Transverse colon (tissue), 4 donors: ENCODE results near the gene CALHM6. TPM values are rescaled to one million over a fixed set of nuclear protein-coding genes. Genes with fewer than 3 reads are reported as not detected.

ENCODE experiments used
- DNase-seq: peaks from one replicate; pipeline ENCODE4 v3.0.0-alpha.2; 2019
- H3K27ac ChIP-seq, 4 donors: fragments of 200-600 bp; sonication (generic); 2 replicates each; pipeline ENCODE4 v1.5.1; 2016 to 2018; ENCODE audit warnings: inconsistent platforms in 4 of 4
- H3K27me3 ChIP-seq: fragments of 200-600 bp; sonication (generic); 2 replicates; pipeline ENCODE4 v1.5.1; 2017; ENCODE audit warnings: inconsistent platforms
- H3K36me3 ChIP-seq, 4 donors: fragments of 200-600 bp; sonication (generic); 2 replicates each; pipeline ENCODE4 v1.5.1; 2017 to 2019; ENCODE audit warnings: inconsistent platforms in 4 of 4
- H3K4me1 ChIP-seq, 4 donors: fragments of 200-600 bp; sonication (generic); 2 replicates each; pipeline ENCODE4 v1.5.1; 2017 to 2020; ENCODE audit warnings: inconsistent platforms in 4 of 4
- H3K4me3 ChIP-seq, 4 donors: fragments of 200-600 bp; sonication (generic); 1 replicate in 1 of 4; 2 replicates in 3 of 4; pipeline versions ENCODE4 v1.5.1 to v1.6.1; 2017 to 2019; ENCODE audit warnings: inconsistent platforms in 4 of 4
- H3K9me3 ChIP-seq, 2 donors: fragments of 200-600 bp; sonication (generic); 2 replicates each; pipeline ENCODE4 v1.5.1; 2017 to 2019; ENCODE audit warnings: inconsistent platforms in 2 of 2
- CTCF ChIP-seq, 5 experiments: fragments of 200-600 bp in 3 of 5; fragments of 450-650 bp in 2 of 5; sonication (generic) in 3 of 5; IDR thresholded peaks; 1 replicate in 2 of 5; 2 replicates in 3 of 5; pipeline ENCODE4 v1.5.1; 2016 to 2017; ENCODE audit warnings: antibody characterized with exemption in 5 of 5, inconsistent platforms in 3 of 5, mild to moderate bottlenecking in 2 of 5, moderate library complexity in 1 of 5
- EP300 ChIP-seq: sonication (generic); formaldehyde crosslinking; IDR thresholded peaks from one replicate; pipeline ENCODE4 v1.6.1; 2017; ENCODE audit warnings: antibody characterized with exemption, low read depth
- POLR2A ChIP-seq: fragments of 450-650 bp; IDR thresholded peaks from one replicate; pipeline ENCODE4 v1.6.1; 2016; ENCODE audit warnings: antibody characterized with exemption, mild to moderate bottlenecking, moderate library complexity
- POLR2AphosphoS5 ChIP-seq, 3 donors: sonication (generic); formaldehyde crosslinking; IDR thresholded peaks; one replicate each; pipeline ENCODE4 v1.6.1; 2016; ENCODE audit warnings: antibody characterized with exemption in 3 of 3
- WGBS, 2 donors: methylation state at CpG; one replicate each; pipeline ENCODE4 v1.1.5; 2018; ENCODE audit warnings: low coverage in 1 of 2; 5-methylcytosine and 5-hydroxymethylcytosine counted together
- in situ Hi-C, 4 donors: fragments of 200-750 bp; cut with MboI; loops; one replicate each; pipeline versions ENCODE4 v1.15.0 to v1.15.1; 2017; ENCODE audit warnings: low sequenced_read_pairs in 3 of 4, low pct_ligation_motif_present in 1 of 4, low pct_unique_long_range_greater_than_20kb in 1 of 4
- intact Hi-C: fragments of 100-400 bp; cut with DNase I; formaldehyde crosslinking; loops from one replicate; pipeline ENCODE4 v1.15.1; 2023; ENCODE audit warnings: low total_unique reads
- total RNA-seq, 4 donors: library from RNA; depleted of rRNA; stranded (reverse); fragments of >200 nt; gene quantifications; one replicate each; pipeline ENCODE4 v1.1.0, GENCODE V29; 2016

CALHM6 gene
- total RNA-seq, 4 donors from 2014 or later: 3.3 to 21.7 (median 3.3) TPM; not detected in 1

DNA sequence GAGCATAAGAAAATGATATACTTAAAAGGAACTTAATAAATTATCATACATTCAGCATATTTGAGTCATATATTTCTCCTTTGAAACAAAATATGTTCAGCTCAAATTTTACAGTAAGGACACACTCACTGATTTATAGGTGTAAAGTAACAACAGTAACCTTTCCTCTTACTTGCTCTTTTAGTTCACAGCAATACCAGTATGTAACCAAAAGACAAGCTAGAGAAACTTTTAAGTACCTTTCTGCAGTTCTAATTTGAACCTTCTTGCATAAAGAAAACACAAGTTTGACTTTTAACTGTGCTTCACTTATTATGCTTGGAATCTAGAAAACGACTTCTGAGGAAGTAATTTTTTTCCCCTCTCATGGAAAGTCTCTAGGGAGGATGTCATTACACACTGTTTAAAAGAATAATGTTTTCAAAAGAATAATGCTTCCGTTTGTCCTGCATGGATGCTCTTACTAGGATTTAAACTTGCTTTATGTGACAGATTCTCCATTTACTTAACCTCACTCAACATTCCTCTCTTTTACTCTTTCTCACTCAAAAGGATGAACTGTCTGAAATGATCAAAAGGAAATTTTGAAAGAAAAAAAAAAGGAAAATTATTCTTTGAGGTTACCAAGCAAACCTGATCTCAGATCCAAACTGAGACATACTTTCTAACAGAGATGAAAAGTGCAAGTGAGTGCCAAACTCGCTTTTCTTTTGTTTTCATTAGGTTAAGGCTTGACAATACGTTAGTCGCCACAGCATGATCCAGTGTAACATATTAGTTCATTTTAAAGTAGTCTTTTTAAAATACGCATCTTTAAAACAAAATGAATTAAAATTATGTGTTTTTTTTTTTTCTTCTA, 22.4 kb upstream of the CALHM6 start:
- no peaks in the 10 kb centered on the region for H3K9me3 ChIP-seq
- DNase-seq: no peak
- in situ Hi-C loops (no loop called here), intact Hi-C loops (no loop called here)
- H3K36me3 ChIP-seq: no peaks in the 10 kb centered on the region
- WGBS, 2 donors: 68 to 69% methylated on average over 6 of the region's 6 CpGs
- no peak overlapping the region for H3K27ac ChIP-seq
- H3K27me3 ChIP-seq: no peaks in the 10 kb centered on the region
- H3K4me3 ChIP-seq: no peak overlapping the region
- H3K4me1 ChIP-seq: no peaks in the 10 kb centered on the region
- TF ChIP-seq POLR2AphosphoS5 (IDR thresholded peaks at IDR 0.05): no peak
- TF ChIP-seq EP300: no peak
- TF ChIP-seq POLR2A: no peak
- no peak for TF ChIP-seq CTCF (IDR thresholded peaks at IDR 0.05)

GRCh38 chr6:116439522-116440051, 21.6 kb upstream of the CALHM6 start:
- H3K27ac ChIP-seq: no peak overlapping the region
- no peak for DNase-seq
- in situ Hi-C loops (no loop called here), intact Hi-C loops (no loop called here)
- TF ChIP-seq POLR2A (no peak), POLR2AphosphoS5 (IDR thresholded peaks at IDR 0.05) (no peak), EP300 (no peak), CTCF (IDR thresholded peaks at IDR 0.05) (no peak)
- H3K4me1 ChIP-seq: no peaks in the 10 kb centered on the region
- WGBS, 2 donors: 80 to 82% methylated on average over 1 of the region's 1 CpG
- H3K36me3 ChIP-seq: no peaks in the 10 kb centered on the region
- H3K4me3 ChIP-seq: no peak overlapping the region
- H3K9me3 ChIP-seq: no peaks in the 10 kb centered on the region
- H3K27me3 ChIP-seq: no peaks in the 10 kb centered on the region

DNA sequence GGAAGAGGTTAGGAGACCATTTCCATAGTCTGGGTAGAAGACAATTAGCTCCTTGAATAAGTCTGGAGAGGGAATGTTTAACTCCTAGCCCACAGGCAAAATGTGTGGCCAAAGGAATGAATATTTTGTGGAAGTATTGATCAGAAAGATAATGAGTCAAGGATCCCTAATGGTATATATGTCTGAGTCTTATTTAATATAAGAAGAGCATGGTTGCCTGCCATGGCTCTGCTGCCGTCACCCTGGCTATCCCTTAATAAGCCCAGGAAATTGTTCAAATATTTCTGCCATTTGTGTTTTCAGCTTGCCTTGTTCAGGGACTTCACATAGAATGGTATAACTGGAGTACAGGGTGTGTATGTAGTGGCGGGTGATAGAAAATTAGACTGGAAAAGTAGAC, 18.1 kb upstream of the CALHM6 start:
- intact Hi-C loops: no loop called here
- H3K4me1 ChIP-seq: peaks cover 0 to 9% (median 3%) of the 10 kb centered on the region in 4 donors
- no peak for DNase-seq
- H3K36me3 ChIP-seq: no peaks in the 10 kb centered on the region
- H3K9me3 ChIP-seq: no peaks in the 10 kb centered on the region
- H3K27me3 ChIP-seq: no peaks in the 10 kb centered on the region
- TF ChIP-seq POLR2A (no peak), EP300 (no peak), POLR2AphosphoS5 (IDR thresholded peaks at IDR 0.05) (no peak), CTCF (IDR thresholded peaks at IDR 0.05) (no peak)
- in situ Hi-C loops: no loop called here
- H3K4me3 ChIP-seq: no peak overlapping the region
- WGBS, 2 donors: 92 to 98% methylated on average over 2 of the region's 2 CpGs
- no peak overlapping the region for H3K27ac ChIP-seq

DNA sequence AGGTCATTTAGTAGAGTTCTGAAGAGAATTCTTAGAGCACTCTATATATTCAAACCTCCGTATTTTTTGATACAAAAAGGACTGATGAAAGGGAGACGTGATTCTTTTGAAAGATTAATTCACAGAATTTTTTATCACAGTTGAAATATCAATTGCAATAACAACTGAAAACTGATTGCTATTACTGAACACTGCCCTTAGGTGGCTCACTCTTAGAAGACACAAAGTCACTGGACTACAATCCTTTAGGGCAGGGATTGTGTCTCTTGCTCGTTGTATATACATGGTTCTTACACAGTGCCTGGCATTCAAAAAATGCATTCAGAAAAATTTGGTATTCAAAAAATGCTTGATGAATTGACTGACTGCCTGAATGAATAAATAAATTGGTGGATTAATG, 17.1 kb upstream of the CALHM6 start:
- H3K4me1 ChIP-seq: peaks cover 0 to 9% (median 3%) of the 10 kb centered on the region in 4 donors
- no peaks in the 10 kb centered on the region for H3K36me3 ChIP-seq
- intact Hi-C loops: no loop called here
- H3K27ac ChIP-seq: no peak overlapping the region
- no peaks in the 10 kb centered on the region for H3K27me3 ChIP-seq
- H3K9me3 ChIP-seq: no peaks in the 10 kb centered on the region
- no peak for TF ChIP-seq POLR2A
- TF ChIP-seq CTCF (IDR thresholded peaks at IDR 0.05): peak; percentile 28 to 41 (median 34)
- no peak for TF ChIP-seq POLR2AphosphoS5 (IDR thresholded peaks at IDR 0.05)
- no peak for TF ChIP-seq EP300
- no peak overlapping the region for H3K4me3 ChIP-seq
- WGBS, 2 donors: 19 to 35% methylated on average over 2 to 3 of the region's 3 CpGs
- in situ Hi-C loops: no loop called here
- no peak for DNase-seq
